ENCODE data around the gene GARIN5B. TPM values are rescaled to one million over a fixed set of nuclear protein-coding genes. Genes with fewer than 3 reads are reported as not detected.

The GARIN5B gene
- polyA plus RNA-seq, 3 donors = 0.06 TPM; not detected in 2

DNA sequence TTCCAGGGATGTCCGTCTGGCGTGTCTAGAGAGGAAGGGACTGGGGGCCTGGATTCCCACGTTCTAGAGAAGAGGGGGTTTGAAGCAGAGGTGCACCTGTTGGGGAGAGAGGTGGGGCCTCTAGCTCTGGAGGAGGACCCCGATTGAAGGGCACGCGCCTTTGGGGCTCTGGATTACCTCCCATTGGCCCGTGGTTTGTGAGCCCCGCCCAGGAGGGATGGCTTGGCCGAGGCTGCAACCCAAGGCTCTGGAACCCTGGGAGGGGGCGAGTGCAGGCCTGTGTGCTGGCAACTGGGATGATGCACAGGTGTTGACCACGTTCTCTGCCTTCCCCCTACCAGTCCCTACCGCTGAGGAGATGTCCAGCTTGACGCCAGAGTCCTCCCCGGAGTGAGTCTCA lies 58.1 kb downstream of the GARIN5B start:
- DNase-seq (ENCODE audit: low read depth in 3 of 3, low spot score in 2 of 3) = no peak

Other genes with a start within 250 kb of the GARIN5B start
- gene PPP1R12C, start 245.6 kb downstream of the GARIN5B start, polyA plus RNA-seq (ENCODE audit: insufficient read length in 3 of 3) = 10 to 100 TPM; 60.0 to 64.3 (median 64.1) TPM
- gene TNNT1, start 214.1 kb downstream of the GARIN5B start, polyA plus RNA-seq (ENCODE audit: insufficient read length in 3 of 3) = 1 to 10 TPM; 2.1 to 7.7 (median 3.9) TPM
- gene TNNI3, start 205.5 kb downstream of the GARIN5B start, polyA plus RNA-seq (ENCODE audit: insufficient read length in 3 of 3) = 1 to 10 TPM; 2.9 to 4.9 (median 4.8) TPM
- 1 to 10 TPM; 5.4 to 7.9 (median 6.9) TPM for gene DNAAF3, start 196.6 kb downstream of the GARIN5B start, polyA plus RNA-seq (ENCODE audit: insufficient read length in 3 of 3)
- gene SYT5, start 183.0 kb downstream of the GARIN5B start, polyA plus RNA-seq (ENCODE audit: insufficient read length in 3 of 3) = under 1 TPM; 0.18 to 0.60 (median 0.41) TPM
- gene PTPRH, start 153.8 kb downstream of the GARIN5B start, polyA plus RNA-seq (ENCODE audit: insufficient read length in 3 of 3) = under 1 TPM; 0.04 to 0.07 (median 0.07) TPM
- 1 to 10 TPM; 1.7 to 2.4 (median 2.2) TPM for gene TMEM86B, start 134.5 kb downstream of the GARIN5B start, polyA plus RNA-seq (ENCODE audit: insufficient read length in 3 of 3)
- 10 to 100 TPM; 37.4 to 49.3 (median 39.1) TPM for gene PPP6R1, start 104.2 kb downstream of the GARIN5B start, polyA plus RNA-seq (ENCODE audit: insufficient read length in 3 of 3)
- 10 to 100 TPM; 23.1 to 29.3 (median 25.7) TPM for gene HSPBP1, start 83.2 kb downstream of the GARIN5B start, polyA plus RNA-seq (ENCODE audit: insufficient read length in 3 of 3)
- gene BRSK1, start 79.3 kb downstream of the GARIN5B start, polyA plus RNA-seq (ENCODE audit: insufficient read length in 3 of 3) = 10 to 100 TPM; 11.5 to 13.1 (median 11.8) TPM
- gene TMEM150B, start 37.9 kb downstream of the GARIN5B start, polyA plus RNA-seq (ENCODE audit: insufficient read length in 3 of 3) = 1 to 10 TPM in 2 of 3 donors, under 1 TPM in 1; 0.83 to 1.6 (median 1.1) TPM
- gene KMT5C, start 23.4 kb downstream of the GARIN5B start, polyA plus RNA-seq (ENCODE audit: insufficient read length in 3 of 3) = 10 to 100 TPM; 12.1 to 13.9 (median 13.4) TPM
- under 1 TPM; 0.31 to 0.97 (median 0.54) TPM for gene COX6B2, start 8.5 kb downstream of the GARIN5B start, polyA plus RNA-seq (ENCODE audit: insufficient read length in 3 of 3)
- gene IL11, start 7.2 kb upstream of the GARIN5B start, polyA plus RNA-seq (ENCODE audit: insufficient read length in 3 of 3) = 1 to 10 TPM in 1 of 3 donors, under 1 TPM in 2; 0.69 to 1.0 (median 0.90) TPM
- under 1 TPM in 2 of 3 donors, not detected in 1; 0.23 to 0.36 TPM for gene TMEM190, start 13.6 kb upstream of the GARIN5B start, polyA plus RNA-seq (ENCODE audit: insufficient read length in 3 of 3)
- under 1 TPM; 0.15 to 0.42 (median 0.32) TPM for gene TMEM238, start 21.0 kb upstream of the GARIN5B start, polyA plus RNA-seq (ENCODE audit: insufficient read length in 3 of 3)
- 100 to 1,000 TPM; 731 to 916 (median 764) TPM for gene RPL28, start 22.7 kb upstream of the GARIN5B start, polyA plus RNA-seq (ENCODE audit: insufficient read length in 3 of 3)
- gene UBE2S, start 44.5 kb upstream of the GARIN5B start, polyA plus RNA-seq (ENCODE audit: insufficient read length in 3 of 3) = 10 to 100 TPM; 38.8 to 53.3 (median 46.7) TPM
- gene SHISA7, start 80.0 kb upstream of the GARIN5B start, polyA plus RNA-seq (ENCODE audit: insufficient read length in 3 of 3) = under 1 TPM; 0.11 to 0.19 (median 0.13) TPM
- 10 to 100 TPM; 28.7 to 38.3 (median 31.9) TPM for gene ISOC2, start 98.4 kb upstream of the GARIN5B start, polyA plus RNA-seq (ENCODE audit: insufficient read length in 3 of 3)
- not detected for gene C19orf85, start 101.5 kb upstream of the GARIN5B start, polyA plus RNA-seq (ENCODE audit: insufficient read length in 3 of 3)
- gene ZNF628, start 113.4 kb upstream of the GARIN5B start, polyA plus RNA-seq (ENCODE audit: insufficient read length in 3 of 3) = 1 to 10 TPM; 2.0 to 3.0 (median 3.0) TPM
- 10 to 100 TPM; 44.7 to 51.7 (median 45.9) TPM for gene NAT14, start 121.9 kb upstream of the GARIN5B start, polyA plus RNA-seq (ENCODE audit: insufficient read length in 3 of 3)
- gene SSC5D, start 125.2 kb upstream of the GARIN5B start, polyA plus RNA-seq (ENCODE audit: insufficient read length in 3 of 3) = 1 to 10 TPM; 1.1 to 1.6 (median 1.2) TPM
- gene SBK2, start 173.9 kb upstream of the GARIN5B start, polyA plus RNA-seq (ENCODE audit: insufficient read length in 3 of 3) = under 1 TPM; 0.37 to 0.51 (median 0.50) TPM
- gene SBK3, start 182.3 kb upstream of the GARIN5B start, polyA plus RNA-seq (ENCODE audit: insufficient read length in 3 of 3) = under 1 TPM in 2 of 3 donors, not detected in 1; 0.15 to 0.21 TPM
- 10 to 100 TPM; 11.8 to 13.2 (median 13.1) TPM for gene ZNF579, start 217.6 kb upstream of the GARIN5B start, polyA plus RNA-seq (ENCODE audit: insufficient read length in 3 of 3)
- 10 to 100 TPM; 16.6 to 18.9 (median 17.7) TPM for gene FIZ1, start 236.3 kb upstream of the GARIN5B start, polyA plus RNA-seq (ENCODE audit: insufficient read length in 3 of 3)
- 1 to 10 TPM; 6.0 to 8.1 (median 6.6) TPM for gene ZNF524, start 237.0 kb upstream of the GARIN5B start, polyA plus RNA-seq (ENCODE audit: insufficient read length in 3 of 3)
- gene ZNF865, start 242.4 kb upstream of the GARIN5B start, polyA plus RNA-seq (ENCODE audit: insufficient read length in 3 of 3) = 1 to 10 TPM; 5.1 to 7.0 (median 6.1) TPM